Breast epithelium (tissue), 4 donors: ENCODE data around the gene ZNF217. TPM values are rescaled to one million over a fixed set of nuclear protein-coding genes. Genes with fewer than 3 reads are reported as not detected.
"Not testable (repeated sequence)": the region's sequence is repeated elsewhere in the genome, so short reads cannot be mapped to it uniquely, and the experiment has no call there.

Source experiments
- DNase-seq, 2 donors: peaks; one replicate each; pipeline ENCODE4 v3.0.0-alpha.2; 2019; ENCODE audit warnings: low spot score in 2 of 2
- H3K27ac ChIP-seq, 2 donors: fragments of 200-600 bp; sonication (generic) in 1 of 2; one replicate each; pipeline ENCODE4 v1.5.1; 2016 to 2019; ENCODE audit warnings: mild to moderate bottlenecking in 1 of 2
- H3K27me3 ChIP-seq, 2 donors: fragments of 200-600 bp; sonication (generic) in 1 of 2; one replicate each; pipeline versions ENCODE4 v1.5.1 to v1.6.0; 2017 to 2019; ENCODE audit warnings: control low read depth in 1 of 2, mild to moderate bottlenecking in 1 of 2
- H3K36me3 ChIP-seq: fragments of 200-600 bp; one replicate; pipeline ENCODE4 v1.5.1; 2019
- H3K4me1 ChIP-seq, 2 donors: fragments of 200-600 bp; sonication (generic); one replicate each; pipeline ENCODE4 v1.5.1; 2016 to 2019; ENCODE audit warnings: control low read depth in 1 of 2
- H3K4me3 ChIP-seq, 3 donors: fragments of 200-600 bp; sonication (generic); 1 replicate in 2 of 3; 2 replicates in 1 of 3; pipeline ENCODE4 v1.5.1; 2016 to 2019; ENCODE audit warnings: mild to moderate bottlenecking in 3 of 3, moderate library complexity in 2 of 3
- H3K9me3 ChIP-seq, 2 donors: fragments of 200-600 bp; sonication (generic) in 1 of 2; one replicate each; pipeline ENCODE4 v1.5.1; 2016 to 2019; ENCODE audit warnings: control low read depth in 1 of 2
- CTCF ChIP-seq, 3 donors: fragments of 450-650 bp; IDR thresholded peaks; one replicate each; pipeline ENCODE4 v1.5.1; 2016 to 2017; ENCODE audit warnings: antibody characterized with exemption in 3 of 3, mild to moderate bottlenecking in 3 of 3, moderate library complexity in 3 of 3
- POLR2A ChIP-seq: fragments of 450-650 bp; IDR thresholded peaks from one replicate; pipeline ENCODE4 v1.6.1; 2016; ENCODE audit warnings: antibody characterized with exemption, mild to moderate bottlenecking, moderate library complexity
- POLR2AphosphoS5 ChIP-seq, 3 donors: sonication (generic); formaldehyde crosslinking; IDR thresholded peaks; one replicate each; pipeline ENCODE4 v1.6.1; 2017; ENCODE audit warnings: antibody characterized with exemption in 3 of 3
- intact Hi-C: fragments of 100-400 bp; cut with DNase I; formaldehyde crosslinking; loops from one replicate; pipeline ENCODE4 v1.15.1; 2023; ENCODE audit warnings: low total_unique reads
- total RNA-seq, 3 donors: library from RNA; depleted of rRNA; stranded (reverse); fragments of >200 nt; gene quantifications; one replicate each; pipeline ENCODE4 v1.1.0, GENCODE V29; 2016

Gene ZNF217
- total RNA-seq, 3 donors from 2014 or later, result 22.4 to 54.7 (median 48.3) TPM

GRCh38 chr20:53595018-53595378 lies 1.4 kb upstream of the ZNF217 start:
- Histone ChIP-seq H3K27me3 (no peaks in the 10 kb centered on the region), H3K9me3 (no peaks in the 10 kb centered on the region), H3K36me3 (no peaks in the 10 kb centered on the region), H3K4me1 (no peaks in the 10 kb centered on the region), H3K4me3 (peak overlapping the region; percentile 79 to 88 (median 82)), H3K27ac (peak overlapping the region in 1 of 2 donors; percentile 100)
- intact Hi-C loops, result no loop called here
- DNase-seq, result no peak
- TF ChIP-seq CTCF (IDR thresholded peaks at IDR 0.05), result no peak
- no peak for TF ChIP-seq POLR2A
- TF ChIP-seq POLR2AphosphoS5 (IDR thresholded peaks at IDR 0.05), result no peak

DNA sequence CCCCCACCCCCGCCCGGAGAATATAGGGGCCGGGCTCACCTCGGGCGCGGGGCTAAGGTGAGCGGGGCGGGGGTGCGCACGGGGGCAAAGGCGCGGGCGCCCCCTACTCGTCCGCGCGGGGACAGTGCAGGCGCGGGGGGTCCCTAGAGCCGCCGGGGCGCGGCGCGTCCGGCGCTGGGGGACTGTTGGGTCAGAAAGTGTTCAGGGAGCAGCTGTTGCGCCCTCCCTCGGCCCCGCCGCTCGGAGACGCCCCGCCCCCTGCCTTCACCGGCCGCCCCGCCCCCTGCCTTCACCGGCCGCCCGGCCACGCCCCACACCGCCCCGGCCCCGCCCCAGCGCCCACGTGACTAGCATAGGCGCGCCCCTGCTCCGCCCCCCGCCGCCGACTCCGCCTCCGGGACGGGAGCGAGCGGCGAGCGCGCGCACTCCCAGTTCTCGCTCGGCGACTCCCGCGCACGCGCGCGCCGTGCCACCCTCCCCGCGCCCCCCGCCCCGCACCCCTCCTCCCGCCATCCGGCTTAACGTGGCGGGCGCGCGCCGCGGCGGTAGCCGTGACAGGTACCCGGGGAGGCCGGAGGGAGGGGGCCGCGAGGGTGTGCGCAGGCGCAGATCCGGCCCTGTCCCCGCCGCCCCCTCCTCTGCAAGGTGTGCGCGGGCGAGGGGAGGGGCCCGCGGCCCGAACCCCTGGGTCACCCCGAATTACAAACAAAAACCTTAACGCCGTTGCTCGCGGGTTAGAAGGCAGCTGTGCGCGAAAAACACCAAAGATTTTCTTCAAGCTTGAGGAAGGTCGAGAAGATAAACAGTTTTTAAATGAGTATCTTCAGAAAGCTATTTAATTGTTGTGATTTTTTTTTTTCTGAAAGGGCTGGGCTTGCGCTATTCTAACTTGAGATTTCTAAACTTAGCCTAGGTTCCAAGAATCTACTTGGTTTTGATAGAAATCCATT lies 704 bp upstream of the ZNF217 start:
- H3K9me3 ChIP-seq, result no peaks in the 10 kb centered on the region
- H3K27me3 ChIP-seq, result no peaks in the 10 kb centered on the region
- no peaks in the 10 kb centered on the region for H3K4me1 ChIP-seq
- H3K36me3 ChIP-seq, result no peaks in the 10 kb centered on the region
- TF ChIP-seq CTCF (IDR thresholded peaks at IDR 0.05), result no peak
- TF ChIP-seq POLR2A, result peak; percentile 12
- peak in 2 of 3 donors; percentile 39 to 70 for TF ChIP-seq POLR2AphosphoS5 (IDR thresholded peaks at IDR 0.05)
- H3K27ac ChIP-seq, result peak overlapping the region; percentile 99 to 100
- DNase-seq, result peak; percentile 92 to 97
- intact Hi-C loops, result no loop called here
- H3K4me3 ChIP-seq, result peak overlapping the region; percentile 79 to 88 (median 82)

GRCh38 chr20:53592992-53593465 lies 610 bp downstream of the ZNF217 start:
- no peak for DNase-seq
- no peaks in the 10 kb centered on the region for H3K27me3 ChIP-seq
- H3K4me1 ChIP-seq, result no peaks in the 10 kb centered on the region
- H3K9me3 ChIP-seq, result no peaks in the 10 kb centered on the region
- intact Hi-C loops, result no loop called here
- no peak for TF ChIP-seq CTCF (IDR thresholded peaks at IDR 0.05)
- TF ChIP-seq POLR2AphosphoS5 (IDR thresholded peaks at IDR 0.05), result peak in 1 of 3 donors; percentile 30
- peak overlapping the region; percentile 79 to 88 (median 82) for H3K4me3 ChIP-seq
- H3K36me3 ChIP-seq, result no peaks in the 10 kb centered on the region
- peak overlapping the region; percentile 99 to 100 for H3K27ac ChIP-seq

GRCh38 chr20:53592454-53592991 lies 1.1 kb downstream of the ZNF217 start:
- H3K36me3 ChIP-seq, H3K9me3 ChIP-seq, H3K27me3 ChIP-seq, intact Hi-C loops, H3K4me1 ChIP-seq: not testable (repeated sequence)
- TF ChIP-seq POLR2A (peak; percentile 48), POLR2AphosphoS5 (IDR thresholded peaks at IDR 0.05) (peak in 2 of 3 donors; percentile 61 to 64)
- peak; percentile 64 to 67 for DNase-seq
- peak overlapping the region; percentile 99 to 100 for H3K27ac ChIP-seq
- peak overlapping the region; percentile 79 to 88 (median 82) for H3K4me3 ChIP-seq

DNA sequence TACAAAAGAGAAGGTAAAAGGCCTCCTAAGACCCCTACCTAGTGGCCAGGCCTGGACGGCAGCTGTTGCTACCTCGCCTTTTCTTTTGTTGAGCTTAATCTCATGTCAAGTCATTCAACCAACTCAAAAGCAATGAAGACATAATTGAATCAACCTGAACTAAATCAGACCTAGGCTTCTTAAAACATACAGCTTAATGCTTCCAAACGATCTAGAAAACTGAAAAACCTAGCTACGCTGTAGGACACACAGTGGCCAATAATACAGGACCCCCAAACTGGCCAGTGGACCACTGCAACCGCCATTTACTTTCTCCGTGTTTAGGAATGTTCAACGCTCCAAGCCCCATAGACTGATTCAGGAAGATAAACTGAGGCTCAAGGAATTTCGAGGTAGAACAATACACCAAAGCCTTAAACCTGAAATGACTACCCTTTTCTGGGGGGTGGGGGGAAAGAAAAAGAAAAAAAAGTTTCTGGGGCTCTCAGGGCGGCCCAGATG lies 1.6 kb downstream of the ZNF217 start:
- intact Hi-C loops, DNase-seq: not testable (repeated sequence)
- peak overlapping the region; percentile 99 to 100 for H3K27ac ChIP-seq

DNA sequence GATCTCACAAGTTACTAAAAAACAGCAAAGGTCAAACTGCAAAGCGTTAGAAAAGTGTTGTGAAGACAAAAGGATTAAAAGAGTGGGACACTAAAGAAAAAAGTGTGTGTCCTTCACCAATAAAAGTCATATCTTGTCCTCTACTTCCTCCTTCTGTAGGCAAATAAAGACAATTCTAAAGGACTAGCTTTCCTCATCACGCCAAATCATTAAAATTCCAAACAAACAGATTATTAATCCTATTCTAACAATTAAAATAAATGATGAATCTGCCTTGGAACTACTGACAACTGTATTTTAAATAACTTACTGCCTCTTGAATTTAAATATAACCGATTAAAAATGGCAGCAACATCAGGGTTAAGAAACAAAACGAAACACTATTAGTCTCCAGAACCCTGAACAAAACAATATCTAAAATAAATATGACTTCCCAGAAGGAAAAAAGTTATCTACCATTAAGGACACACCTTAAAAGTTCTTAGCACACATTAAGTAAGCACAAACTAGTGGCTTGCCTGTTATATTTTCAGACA lies 2.4 kb downstream of the ZNF217 start:
- Histone ChIP-seq H3K27ac (peak overlapping the region; percentile 99 to 100), H3K4me3 (peak overlapping the region; percentile 79 to 88 (median 82))
- H3K27me3 ChIP-seq, DNase-seq, H3K9me3 ChIP-seq, H3K36me3 ChIP-seq, intact Hi-C loops, H3K4me1 ChIP-seq: not testable (repeated sequence)

More for the DNA sequence above, 1.6 kb downstream of the ZNF217 start:
- H3K9me3 ChIP-seq, H3K4me1 ChIP-seq, H3K36me3 ChIP-seq, H3K27me3 ChIP-seq: not testable (repeated sequence)
- peak overlapping the region; percentile 79 to 88 (median 82) for H3K4me3 ChIP-seq

GRCh38 chr20:53590608-53591007 lies 3.0 kb downstream of the ZNF217 start:
- H3K4me3 ChIP-seq, result peak overlapping the region in 2 of 3 donors; percentile 79 to 88
- peak overlapping the region; percentile 99 to 100 for H3K27ac ChIP-seq

DNA sequence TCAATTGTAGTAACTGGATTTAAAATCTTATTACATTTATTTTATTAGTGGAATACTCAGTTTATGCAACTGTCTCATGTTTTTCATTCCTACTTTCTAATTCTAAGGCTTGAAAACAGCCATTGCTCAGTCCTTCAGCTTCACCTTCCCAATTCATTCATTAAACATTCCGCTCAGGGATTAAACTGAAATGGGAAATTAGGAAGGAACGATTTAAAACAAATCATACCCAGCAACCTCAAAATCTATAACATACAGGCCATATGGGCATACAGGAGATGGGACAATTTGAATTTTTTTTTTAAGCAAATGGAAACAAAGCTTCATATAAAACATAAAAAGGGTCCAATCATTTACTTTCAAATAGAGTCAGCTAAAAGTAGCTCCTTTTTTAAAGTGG lies 3.5 kb downstream of the ZNF217 start:
- H3K4me1 ChIP-seq, H3K9me3 ChIP-seq, H3K36me3 ChIP-seq, DNase-seq, intact Hi-C loops, H3K27me3 ChIP-seq: not testable (repeated sequence)
- Histone ChIP-seq H3K27ac (peak overlapping the region; percentile 99 to 100), H3K4me3 (peak overlapping the region in 1 of 3 donors; percentile 58)

More at GRCh38 chr20:53590608-53591007, 3.0 kb downstream of the ZNF217 start:
- H3K4me1 ChIP-seq, intact Hi-C loops, H3K9me3 ChIP-seq, DNase-seq, H3K27me3 ChIP-seq, H3K36me3 ChIP-seq: not testable (repeated sequence)

- H3K27me3 ChIP-seq, H3K9me3 ChIP-seq, DNase-seq, H3K36me3 ChIP-seq, H3K4me1 ChIP-seq, intact Hi-C loops: not testable (repeated sequence)
- peak overlapping the region; percentile 99 to 100 for H3K27ac ChIP-seq
- H3K4me3 ChIP-seq, result peak overlapping the region in 2 of 3 donors; percentile 12 to 58
Observed at GRCh38 chr20:53589321-53590065, 4.1 kb downstream of the ZNF217 start.
